SK-N-SH (cell line): ENCODE results near the gene SLC10A1. TPM values are rescaled to one million over a fixed set of nuclear protein-coding genes. Genes with fewer than 3 reads are reported as not detected.

Experiments used
- CTCF ChIA-PET: fragments of 300-600, 350-600 bp; formaldehyde crosslinking; extraction: SDS; loops from one replicate; lab custom pipeline; 2021; lab: Yijun Ruan, JAX
- POLR2A ChIA-PET: fragments of 350-600 bp; sonication (Branson Sonifier 250); formaldehyde crosslinking; extraction: SDS; loops from one replicate; lab custom pipeline; 2020; ENCODE audit warnings: antibody characterized with exemption, inconsistent platforms; lab: Yijun Ruan, JAX
- DNase-seq: peaks from one replicate; pipeline ENCODE4 v3.0.0; 2012
- H2AFZ ChIP-seq: fragments of 200-600 bp; sonication (generic); 2 replicates; pipeline ENCODE4 v1.8.1; 2016; ENCODE audit warnings: antibody characterized with exemption, mild to moderate bottlenecking, low read depth
- H3F3A ChIP-seq: fragments of 200-600 bp; sonication (generic); replicated peaks from 2 replicates; pipeline ENCODE3; 2016; ENCODE audit warnings: antibody characterized with exemption, mild to moderate bottlenecking; ENCODE audit not compliant: insufficient read depth
- H3K27ac ChIP-seq, 2 experiments: fragments of 200-500 bp in 1 of 2; fragments of 200-600 bp in 1 of 2; sonication (Bioruptor generic) in 1 of 2; sonication (generic), shearing (Covaris generic) in 1 of 2; 2 replicates each; pipeline versions ENCODE4 v1.5.1 to v1.6.1; 2014 to 2016; ENCODE audit warnings: low read depth in 2 of 2, inconsistent platforms in 1 of 2, low read length in 1 of 2, mild to moderate bottlenecking in 1 of 2, mixed read lengths in 1 of 2
- H3K27me3 ChIP-seq: fragments of 200-600 bp; sonication (generic), shearing (Covaris generic); 2 replicates; pipeline ENCODE4 v1.6.1; 2016; ENCODE audit warnings: mixed run types; ENCODE audit not compliant: insufficient read depth
- H3K36me3 ChIP-seq, 2 experiments: fragments of 200-500 bp in 1 of 2; fragments of 200-600 bp in 1 of 2; sonication (Bioruptor generic) in 1 of 2; sonication (generic) in 1 of 2; replicated peaks in 1 of 2; 2 replicates each; pipeline versions ENCODE3 to v1.5.1; 2014 to 2016; ENCODE audit warnings: low read length in 1 of 2, mild to moderate bottlenecking in 1 of 2; ENCODE audit not compliant: insufficient read depth in 2 of 2, control insufficient read depth in 1 of 2
- H3K4me1 ChIP-seq, 2 experiments: fragments of 200-500 bp in 1 of 2; fragments of 200-600 bp in 1 of 2; sonication (Bioruptor generic) in 1 of 2; sonication (generic), shearing (Covaris generic) in 1 of 2; 2 replicates each; pipeline versions ENCODE4 v1.5.1 to v1.6.1; 2014 to 2016; ENCODE audit warnings: low read depth in 1 of 2, low read length in 1 of 2, mixed run types in 1 of 2; ENCODE audit not compliant: insufficient read depth in 2 of 2, control insufficient read depth in 1 of 2
- H3K4me2 ChIP-seq: fragments of 200-600 bp; sonication (generic), shearing (Covaris generic); 2 replicates; pipeline ENCODE4 v1.6.1; 2017; ENCODE audit warnings: mixed run types
- H3K4me3 ChIP-seq, 2 experiments: fragments of 200-500 bp in 1 of 2; fragments of 200-600 bp in 1 of 2; sonication (Bioruptor generic) in 1 of 2; sonication (generic), shearing (Covaris generic) in 1 of 2; 2 replicates each; pipeline versions ENCODE4 v1.5.1 to v1.8.1; 2014 to 2016; ENCODE audit warnings: low read depth in 2 of 2, inconsistent platforms in 1 of 2, low read length in 1 of 2, mild to moderate bottlenecking in 1 of 2, mixed read lengths in 1 of 2, moderate library complexity in 1 of 2
- H3K79me2 ChIP-seq: fragments of 200-600 bp; sonication (generic); 2 replicates; pipeline ENCODE4 v1.8.1; 2017; ENCODE audit warnings: mild to moderate bottlenecking; ENCODE audit not compliant: insufficient read depth
- H3K9ac ChIP-seq: fragments of 200-600 bp; sonication (generic); 2 replicates; pipeline ENCODE4 v1.6.1; 2017; ENCODE audit warnings: mixed run types
- H3K9me2 ChIP-seq: fragments of 200-600 bp; sonication (generic); 2 replicates; pipeline ENCODE4 v1.6.1; 2017; ENCODE audit warnings: mixed run types
- H3K9me3 ChIP-seq: fragments of 200-600 bp; sonication (generic); 2 replicates; pipeline ENCODE4 v1.6.1; 2017; ENCODE audit warnings: mixed run types, mild to moderate bottlenecking, moderate library complexity
- H4K20me1 ChIP-seq: fragments of 200-600 bp; sonication (generic); 2 replicates; pipeline ENCODE4 v1.6.1; 2017; ENCODE audit warnings: mild to moderate bottlenecking, mixed run types; ENCODE audit not compliant: insufficient read depth
- CHD2 ChIP-seq: fragments of 150-350 bp; IDR thresholded peaks from 2 replicates; pipeline ENCODE4 v1.6.1; 2018; ENCODE audit warnings: low read length; ENCODE audit not compliant: partially characterized antibody
- CTCF ChIP-seq: fragments of 200-600 bp; sonication (generic); IDR thresholded peaks from 2 replicates; pipeline ENCODE4 v1.6.1; 2017; ENCODE audit warnings: antibody characterized with exemption, mild to moderate bottlenecking, moderate library complexity
- EP300 ChIP-seq, 2 experiments: IDR thresholded peaks; 2 replicates each; pipeline versions ENCODE4 v1.4.0 to v1.6.1; 2012; ENCODE audit warnings: borderline replicate concordance in 1 of 2, low read depth in 1 of 2, low read length in 1 of 2
- FOSL2 ChIP-seq: IDR thresholded peaks from 2 replicates; pipeline ENCODE4 v1.4.0; 2012; ENCODE audit warnings: low read depth, mild to moderate bottlenecking, moderate library complexity, borderline replicate concordance
- FOXJ3 ChIP-seq: sonication (generic); formaldehyde crosslinking; IDR thresholded peaks from 2 replicates; pipeline ENCODE4 v1.5.1; 2020; ENCODE audit warnings: mild to moderate bottlenecking, missing genetic modification reagents
- FOXM1 ChIP-seq: IDR thresholded peaks from 2 replicates; pipeline ENCODE4 v1.4.0; 2012; ENCODE audit warnings: low read depth, mild to moderate bottlenecking
- IRF3 ChIP-seq: fragments of 150-350 bp; IDR thresholded peaks from 2 replicates; pipeline ENCODE4 v1.6.1; 2016; ENCODE audit warnings: mild to moderate bottlenecking, low read depth, low read length
- MAX ChIP-seq: IDR thresholded peaks from 2 replicates; pipeline ENCODE4 v1.4.0; 2012; ENCODE audit warnings: low read depth
- MXI1 ChIP-seq: IDR thresholded peaks from 2 replicates; pipeline ENCODE4 v1.6.1; 2012; ENCODE audit warnings: mild to moderate bottlenecking, low read depth, low read length, improper control_type of control experiment
- NFIC ChIP-seq: IDR thresholded peaks from 2 replicates; pipeline ENCODE4 v1.4.0; 2012; ENCODE audit warnings: borderline replicate concordance
- NRF1 ChIP-seq: IDR thresholded peaks from 2 replicates; pipeline ENCODE4 v1.6.1; 2012; ENCODE audit warnings: low read depth, mild to moderate bottlenecking, low read length
- POLR2AphosphoS5 ChIP-seq: IDR thresholded peaks from 2 replicates; pipeline ENCODE4 v1.6.1; 2012; ENCODE audit warnings: low read depth, low read length
- RAD21 ChIP-seq: IDR thresholded peaks from 2 replicates; pipeline ENCODE4 v1.6.1; 2012; ENCODE audit warnings: mild to moderate bottlenecking, low read length
- RCOR1 ChIP-seq: fragments of 150-350 bp; IDR thresholded peaks from 2 replicates; pipeline ENCODE4 v1.6.1; 2017; ENCODE audit warnings: antibody characterized with exemption, low read length
- RFX5 ChIP-seq: IDR thresholded peaks from 2 replicates; pipeline ENCODE4 v1.6.1; 2012; ENCODE audit warnings: mild to moderate bottlenecking, improper control_type of control experiment, low read length
- RXRA ChIP-seq: IDR thresholded peaks from 2 replicates; pipeline ENCODE4 v1.4.0; 2012; ENCODE audit warnings: low read depth, mild to moderate bottlenecking, borderline replicate concordance
- SMC3 ChIP-seq: IDR thresholded peaks from 2 replicates; pipeline ENCODE4 v1.6.1; 2012; ENCODE audit warnings: low read depth, low read length, improper control_type of control experiment
- TCF12 ChIP-seq: IDR thresholded peaks from 2 replicates; pipeline ENCODE4 v1.4.0; 2012
- TEAD4 ChIP-seq: IDR thresholded peaks from 2 replicates; pipeline ENCODE4 v1.4.0; 2012; ENCODE audit warnings: mild to moderate bottlenecking, borderline replicate concordance; ENCODE audit not compliant: insufficient read depth
- YY1 ChIP-seq: IDR thresholded peaks from 2 replicates; pipeline ENCODE4 v1.4.0; 2012; ENCODE audit warnings: low read depth, mild to moderate bottlenecking
- ZBTB33 ChIP-seq: IDR thresholded peaks from 2 replicates; pipeline ENCODE4 v1.4.0; 2012; ENCODE audit warnings: low read depth, borderline replicate concordance
- WGBS: methylation state at CpG from one replicate; pipeline ENCODE4 v1.1.6; 2017; ENCODE audit warnings: low lambda C conversion rate; 5-methylcytosine and 5-hydroxymethylcytosine counted together
- polyA plus RNA-seq, 3 experiments: library from polyadenylated mRNA; depleted of rRNA; stranded (reverse); fragments of >200 nt; gene quantifications; 2 replicates each; pipeline ENCODE4 v1.2.3, GENCODE V29; 2012

The SLC10A1 gene
- polyA plus RNA-seq, 1 of the 3 experiments (the other 2 are of a cell fraction) = not detected

GRCh38 chr14:69819607-69820006 lies 22.6 kb upstream of the SLC10A1 start:
- Histone ChIP-seq H2AFZ (no peak overlapping the region), H3F3A (no peaks in the 10 kb centered on the region), H3K79me2 (no peaks in the 10 kb centered on the region), H3K27me3 (peaks cover 9% of the 10 kb centered on the region; the same call in 1 of the 2 replicates), H3K4me3 (no peak overlapping the region), H3K4me2 (no peak overlapping the region), H4K20me1 (no peaks in the 10 kb centered on the region), H3K9me2 (no peaks in the 10 kb centered on the region), H3K9me3 (no peaks in the 10 kb centered on the region), H3K4me1 (no peaks in the 10 kb centered on the region), H3K9ac (no peak overlapping the region), H3K36me3 (no peaks in the 10 kb centered on the region), H3K27ac (no peak overlapping the region)
- no peak for TF ChIP-seq CTCF
- TF ChIP-seq NFIC = no peak
- no peak for TF ChIP-seq SMC3
- no peak for TF ChIP-seq EP300 (IDR thresholded peaks at IDR 0.05; ENCODE audit: borderline replicate concordance in 1 of 2, low read depth in 1 of 2, low read length in 1 of 2)
- no peak for TF ChIP-seq IRF3
- TF ChIP-seq TEAD4 = no peak
- no peak for TF ChIP-seq RAD21
- no peak for TF ChIP-seq RXRA
- TF ChIP-seq FOXM1 = no peak
- TF ChIP-seq RFX5 = no peak
- 83% methylated on average over 6 of the region's 8 CpGs for WGBS
- ChIA-PET CTCF (interaction anchor here (1.1 to 11.8 kb wide), 6 partner anchors 10 to 498 kb away, joined by 5 to 238 read pairs (median 14); partner anchors contain the start of gene SMOC1), POLR2A (no interaction called here)
- no peak for DNase-seq

- H3K4me2 ChIP-seq = 0 out of 2 replicates have a peak overlapping the region, but pooled peaks have one; percentile 4
- H2AFZ ChIP-seq = no peak overlapping the region
- H3K36me3 ChIP-seq = no peaks in the 10 kb centered on the region
- H3K27ac ChIP-seq = no peak overlapping the region
- POLR2A ChIA-PET = interaction anchor here (1.2 kb wide), 1 partner anchor 209 kb away, joined by 6 read pairs; no protein-coding TSS in a partner anchor
- H4K20me1 ChIP-seq = no peaks in the 10 kb centered on the region
- WGBS = 12% methylated on average over 10 of the region's 11 CpGs
- no peaks in the 10 kb centered on the region for H3K4me1 ChIP-seq
- no peaks in the 10 kb centered on the region for H3K79me2 ChIP-seq
- no peaks in the 10 kb centered on the region for H3K9me3 ChIP-seq
- H3F3A ChIP-seq = no peaks in the 10 kb centered on the region
- DNase-seq = peak; percentile 76
- no peak overlapping the region for H3K9ac ChIP-seq
- H3K27me3 ChIP-seq = peaks cover 9% of the 10 kb centered on the region; the same call in 1 of the 2 replicates
- no peaks in the 10 kb centered on the region for H3K9me2 ChIP-seq
- peak overlapping the region in 1 of 2 experiments; percentile 16; a peak in 1 of 4 replicates for H3K4me3 ChIP-seq
- CTCF ChIA-PET = interaction anchor here (0.6 to 11.8 kb wide), 64 partner anchors 9 to 1179 kb away, joined by 3 to 238 read pairs (median 4); partner anchors contain the start of gene SMOC1
- TF ChIP-seq MXI1 (0 out of 2 replicates have a peak, but pooled peaks have one; percentile 18), YY1 (no peak), NRF1 (peak; percentile 22; the same call in 1 of the 2 replicates), RFX5 (no peak), RCOR1 (no peak), FOXJ3 (CRISPR knock-in tag) (no peak), FOSL2 (no peak), POLR2AphosphoS5 (no peak), RXRA (no peak), SMC3 (peak; percentile 94), ZBTB33 (no peak), TCF12 (no peak), IRF3 (no peak), MAX (no peak), CHD2 (no peak)
Measured at GRCh38 chr14:69818758-69819191, 21.7 kb upstream of the SLC10A1 start.
